Endodermal cell (in vitro differentiated cells): ENCODE results near the gene PADI2. TPM values are rescaled to one million over a fixed set of nuclear protein-coding genes. Genes with fewer than 3 reads are reported as not detected.

Experiments used
- DNase-seq: peaks from one replicate; pipeline ENCODE4 v3.0.0-alpha.2; 2017
- H3K27ac ChIP-seq: 2 replicates; pipeline ENCODE4 v1.5.1; 2013; ENCODE audit warnings: mild to moderate bottlenecking, low read depth, low read length, moderate library complexity
- H3K27me3 ChIP-seq: 2 replicates; pipeline ENCODE4 v1.6.1; 2013; ENCODE audit warnings: mild to moderate bottlenecking, low read length, moderate library complexity; ENCODE audit not compliant: insufficient read depth, control insufficient read depth, poor library complexity, severe bottlenecking
- H3K36me3 ChIP-seq: 2 replicates; pipeline ENCODE4 v1.7.0; 2013; ENCODE audit warnings: mild to moderate bottlenecking, low read length, moderate library complexity; ENCODE audit not compliant: control insufficient read depth, insufficient read depth
- H3K4me1 ChIP-seq: one replicate; pipeline ENCODE4 v1.7.0; 2013; ENCODE audit warnings: low read length; ENCODE audit not compliant: control insufficient read depth, insufficient read depth
- H3K4me3 ChIP-seq: 2 replicates; pipeline ENCODE4 v1.5.1; 2013; ENCODE audit warnings: mild to moderate bottlenecking, low read length, moderate library complexity
- H3K9ac ChIP-seq: 2 replicates; pipeline ENCODE4 v1.6.1; 2013; ENCODE audit warnings: mild to moderate bottlenecking, low read length, moderate library complexity; ENCODE audit not compliant: poor library complexity, severe bottlenecking; ENCODE audit errors: extremely low read depth
- H3K9me3 ChIP-seq: 2 replicates; pipeline ENCODE4 v1.6.1; 2013; ENCODE audit warnings: mild to moderate bottlenecking, low read length, moderate library complexity; ENCODE audit not compliant: control insufficient read depth
- H3K27ac Mint-ChIP-seq: 2 replicates; pipeline ENCODE4 v1.8.0; 2020; ENCODE audit warnings: mixed read lengths
- H3K27me3 Mint-ChIP-seq: 2 replicates; pipeline ENCODE4 v1.8.0; 2021; ENCODE audit warnings: mild to moderate bottlenecking, mixed read lengths; ENCODE audit not compliant: insufficient read depth
- H3K36me3 Mint-ChIP-seq: 2 replicates; pipeline ENCODE4 v1.8.0; 2020; ENCODE audit warnings: low read depth, mixed read lengths
- H3K4me1 Mint-ChIP-seq: 2 replicates; pipeline ENCODE4 v1.8.0; 2020; ENCODE audit warnings: mixed read lengths
- H3K4me3 Mint-ChIP-seq: 2 replicates; pipeline ENCODE4 v1.8.0; 2020; ENCODE audit warnings: mild to moderate bottlenecking, moderate library complexity, mixed read lengths
- H3K9me3 Mint-ChIP-seq: 2 replicates; pipeline ENCODE4 v1.8.0; 2020; ENCODE audit warnings: mild to moderate bottlenecking, mixed read lengths
- CTCF ChIP-seq: fragments of 200-600 bp; sonication (generic); conservative IDR thresholded peaks from 2 replicates; pipeline ENCODE4 v1.5.0; 2021; ENCODE audit warnings: antibody characterized with exemption, mild to moderate bottlenecking
- WGBS, 2 experiments: methylation state at CpG; one replicate each; pipeline versions ENCODE4 v1.1.5 to v1.1.7; 2013; ENCODE audit warnings: missing lambda C conversion rate in 2 of 2, mixed read lengths in 1 of 2; ENCODE audit not compliant: insufficient coverage in 1 of 2, insufficient read length in 1 of 2; 5-methylcytosine and 5-hydroxymethylcytosine counted together
- total RNA-seq, 2 donors: library from RNA; stranded (reverse); fragmentation: NEBNext Ultra II Directional in 1 of 2; extraction: Animal tissue kit (Norgen Biotek cat#: 25700) in 1 of 2; gene quantifications; 2 replicates in 1 of 2; 3 replicates in 1 of 2; pipeline ENCODE4 v1.2.1, GENCODE V29; 2021

PADI2 gene
- total RNA-seq, 2 donors from 2014 or later, result 2.0 to 2.7 TPM

- Mint-ChIP-seq H3K36me3 (no peaks in the 10 kb centered on the region), H3K27ac (no peak overlapping the region), H3K27me3 (no peaks in the 10 kb centered on the region), H3K4me1 (peaks cover 2% of the 10 kb centered on the region), H3K4me3 (no peak overlapping the region), H3K9me3 (no peaks in the 10 kb centered on the region)
- Histone ChIP-seq H3K27me3 (no peaks in the 10 kb centered on the region), H3K9me3 (no peaks in the 10 kb centered on the region), H3K4me1 (no peaks in the 10 kb centered on the region), H3K4me3 (no peak overlapping the region), H3K27ac (no peak overlapping the region), H3K36me3 (no peaks in the 10 kb centered on the region), H3K9ac (no peak overlapping the region)
- DNase-seq, result no peak
- 82 to 85% methylated on average over 4 of the region's 4 CpGs for WGBS, 2 experiments
- no peak for TF ChIP-seq CTCF
Measured at GRCh38 chr1:17101261-17101660, 18.0 kb downstream of the PADI2 start.

GRCh38 chr1:17099616-17100340 lies 19.5 kb downstream of the PADI2 start:
- no peak for DNase-seq
- 88 to 90% methylated on average over 7 to 10 of the region's 10 CpGs for WGBS, 2 experiments
- H3K9ac ChIP-seq, result no peak overlapping the region
- H3K4me3 ChIP-seq, result no peak overlapping the region
- no peaks in the 10 kb centered on the region for H3K27me3 ChIP-seq
- Mint-ChIP-seq H3K27ac (no peak overlapping the region), H3K4me1 (peaks cover 2% of the 10 kb centered on the region), H3K27me3 (no peaks in the 10 kb centered on the region), H3K9me3 (no peaks in the 10 kb centered on the region), H3K36me3 (no peaks in the 10 kb centered on the region), H3K4me3 (no peak overlapping the region)
- no peak overlapping the region for H3K27ac ChIP-seq
- no peaks in the 10 kb centered on the region for H3K36me3 ChIP-seq
- H3K4me1 ChIP-seq, result no peaks in the 10 kb centered on the region
- no peaks in the 10 kb centered on the region for H3K9me3 ChIP-seq
- TF ChIP-seq CTCF, result no peak

GRCh38 chr1:17098446-17099317 lies 20.6 kb downstream of the PADI2 start:
- Histone ChIP-seq H3K36me3 (no peaks in the 10 kb centered on the region), H3K4me3 (no peak overlapping the region), H3K9me3 (no peaks in the 10 kb centered on the region), H3K27me3 (no peaks in the 10 kb centered on the region), H3K27ac (no peak overlapping the region), H3K4me1 (no peaks in the 10 kb centered on the region), H3K9ac (no peak overlapping the region)
- 71 to 81% methylated on average over 6 to 13 of the region's 13 CpGs for WGBS, 2 experiments
- Mint-ChIP-seq H3K27ac (no peak overlapping the region), H3K27me3 (no peaks in the 10 kb centered on the region), H3K36me3 (no peaks in the 10 kb centered on the region), H3K9me3 (no peaks in the 10 kb centered on the region), H3K4me3 (no peak overlapping the region), H3K4me1 (peaks cover 2% of the 10 kb centered on the region)
- DNase-seq, result no peak
- no peak for TF ChIP-seq CTCF
